GM21381 (cell line): ENCODE measurements around the gene HPCAL4.

Experiments used
- ATAC-seq: cut with Tn5 transposase; IDR thresholded peaks from one replicate; pipeline ENCODE4 v1.9.1; 2021; ENCODE audit warnings: mild to moderate bottlenecking, moderate library complexity; ENCODE audit not compliant: unreplicated experiment

Gene HPCAL4

GRCh38 chr1:39631361-39632322 is 59.6 kb downstream of the HPCAL4 start:
- ATAC-seq = no peak

- ATAC-seq = no peak
Measured at GRCh38 chr1:39628807-39629350, 62.4 kb downstream of the HPCAL4 start.
